Mammary epithelial cell (primary cell): ENCODE results near the gene GAPDH.

Source experiments
- EZH2 ChIP-seq: IDR thresholded peaks from 2 replicates; pipeline ENCODE4 v1.6.1; 2012; ENCODE audit warnings: low read length, inconsistent platforms, borderline replicate concordance
- TF ChIP-seq, protein P1 (sequence below), 2 donors: IDR thresholded peaks in 1 of 2; conservative IDR thresholded peaks in 1 of 2; 2 replicates each; pipeline ENCODE4 v1.5.1; 2011 to 2012; ENCODE audit warnings: inconsistent platforms in 2 of 2, low read length in 2 of 2, mild to moderate bottlenecking in 2 of 2, control low read depth in 1 of 2, low read depth in 1 of 2; ENCODE audit not compliant: insufficient read depth in 1 of 2; ENCODE audit errors: extremely low read depth in 1 of 2

DNA sequence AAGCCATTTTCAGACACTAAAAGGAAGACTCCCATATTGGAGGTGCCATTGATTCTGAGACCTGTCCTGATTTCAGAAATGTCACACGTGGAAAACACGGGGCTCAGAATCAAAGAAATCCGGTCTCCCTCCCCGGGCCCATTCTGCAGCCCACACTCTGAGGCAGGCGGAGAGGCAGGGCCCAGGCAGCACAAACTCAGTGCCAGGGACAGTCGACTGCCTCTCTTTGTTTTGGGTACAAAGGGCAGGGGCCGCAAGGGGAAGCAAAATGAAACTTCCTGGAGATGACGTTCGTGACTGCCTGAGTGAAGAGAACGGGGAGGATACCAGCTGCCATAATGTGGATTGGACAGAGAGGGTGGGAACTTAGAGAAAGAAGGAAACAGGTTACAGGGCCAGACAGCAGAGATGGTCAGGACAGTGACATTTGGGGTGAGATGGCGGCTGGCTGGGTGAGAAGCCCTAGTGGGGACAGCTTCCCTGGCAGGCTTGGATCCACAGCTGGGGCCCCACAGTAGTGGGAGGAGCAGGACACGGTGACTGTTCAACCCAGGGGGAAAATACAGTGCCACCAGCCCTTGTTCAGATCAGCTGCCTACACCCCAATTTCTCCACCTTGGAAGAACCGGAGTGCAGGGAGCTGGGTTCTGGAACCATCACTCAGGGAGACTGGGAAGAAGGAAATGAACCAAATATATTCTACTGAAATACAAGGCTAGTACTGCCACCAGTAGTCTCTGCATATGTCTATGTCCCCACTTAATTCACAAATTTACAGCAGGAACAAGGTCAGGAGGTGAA is 8.1 kb downstream of the GAPDH start:
- TF ChIP-seq, protein P1, sequence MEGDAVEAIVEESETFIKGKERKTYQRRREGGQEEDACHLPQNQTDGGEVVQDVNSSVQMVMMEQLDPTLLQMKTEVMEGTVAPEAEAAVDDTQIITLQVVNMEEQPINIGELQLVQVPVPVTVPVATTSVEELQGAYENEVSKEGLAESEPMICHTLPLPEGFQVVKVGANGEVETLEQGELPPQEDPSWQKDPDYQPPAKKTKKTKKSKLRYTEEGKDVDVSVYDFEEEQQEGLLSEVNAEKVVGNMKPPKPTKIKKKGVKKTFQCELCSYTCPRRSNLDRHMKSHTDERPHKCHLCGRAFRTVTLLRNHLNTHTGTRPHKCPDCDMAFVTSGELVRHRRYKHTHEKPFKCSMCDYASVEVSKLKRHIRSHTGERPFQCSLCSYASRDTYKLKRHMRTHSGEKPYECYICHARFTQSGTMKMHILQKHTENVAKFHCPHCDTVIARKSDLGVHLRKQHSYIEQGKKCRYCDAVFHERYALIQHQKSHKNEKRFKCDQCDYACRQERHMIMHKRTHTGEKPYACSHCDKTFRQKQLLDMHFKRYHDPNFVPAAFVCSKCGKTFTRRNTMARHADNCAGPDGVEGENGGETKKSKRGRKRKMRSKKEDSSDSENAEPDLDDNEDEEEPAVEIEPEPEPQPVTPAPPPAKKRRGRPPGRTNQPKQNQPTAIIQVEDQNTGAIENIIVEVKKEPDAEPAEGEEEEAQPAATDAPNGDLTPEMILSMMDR (conservative IDR thresholded peaks at IDR 0.05 in 1 of 2, IDR thresholded peaks at IDR 0.05 in 1 of 2; ENCODE audit: extremely low read depth in 1 of 2, insufficient read depth in 1 of 2, low read depth in 1 of 2, low read length in 2 of 2) = no peak
- TF ChIP-seq EZH2 = no peak
